Smooth muscle cell (in vitro differentiated cells): ENCODE results near the gene ZBED4. TPM values are rescaled to one million over a fixed set of nuclear protein-coding genes. Genes with fewer than 3 reads are reported as not detected.

Experiments
- DNase-seq: peaks from one replicate; lab custom pipeline; 2025; ENCODE audit not compliant: unreplicated experiment; lab: John Stamatoyannopoulos, UW
- H2AFZ ChIP-seq: fragments of 200-600 bp; sonication (generic); 2 replicates; pipeline ENCODE4 v1.6.0; 2016; ENCODE audit warnings: antibody characterized with exemption, low read depth, mild to moderate bottlenecking
- H3F3A ChIP-seq: fragments of 200-600 bp; sonication (generic); 2 replicates; pipeline ENCODE4 v1.6.0; 2017; ENCODE audit warnings: antibody characterized with exemption, low read depth
- H3K27ac ChIP-seq: fragments of 200-600 bp; sonication (generic); 2 replicates; pipeline ENCODE4 v1.5.1; 2016; ENCODE audit warnings: low read depth, mild to moderate bottlenecking
- H3K27me3 ChIP-seq: fragments of 200-600 bp; sonication (generic); 2 replicates; pipeline ENCODE4 v1.6.1; 2016; ENCODE audit warnings: low read depth, mild to moderate bottlenecking
- H3K36me3 ChIP-seq: fragments of 200-600 bp; sonication (generic); 2 replicates; pipeline ENCODE4 v1.5.1; 2016; ENCODE audit warnings: low read depth
- H3K4me1 ChIP-seq: fragments of 200-600 bp; sonication (generic); 2 replicates; pipeline ENCODE4 v1.5.1; 2016; ENCODE audit warnings: low read depth
- H3K4me2 ChIP-seq: fragments of 200-600 bp; sonication (generic); 2 replicates; pipeline ENCODE4 v1.6.0; 2016; ENCODE audit warnings: mild to moderate bottlenecking
- H3K4me3 ChIP-seq: fragments of 200-600 bp; sonication (generic); 2 replicates; pipeline ENCODE4 v1.5.1; 2016; ENCODE audit warnings: mild to moderate bottlenecking
- H3K79me2 ChIP-seq: fragments of 200-600 bp; sonication (generic); 2 replicates; pipeline ENCODE4 v1.6.0; 2016; ENCODE audit warnings: low read depth, mild to moderate bottlenecking
- H3K9ac ChIP-seq: fragments of 200-600 bp; sonication (generic); 2 replicates; pipeline ENCODE4 v1.6.0; 2016; ENCODE audit warnings: low read depth
- H3K9me3 ChIP-seq: fragments of 200-600 bp; sonication (generic); replicated peaks from 2 replicates; pipeline ENCODE4 v1.5.1; 2016; ENCODE audit warnings: low read depth
- H4K20me1 ChIP-seq: fragments of 200-600 bp; sonication (generic); 2 replicates; pipeline ENCODE4 v1.6.0; 2016; ENCODE audit warnings: low read depth
- CTCF ChIP-seq: fragments of 200-600 bp; sonication (generic); IDR thresholded peaks from 2 replicates; pipeline ENCODE4 v1.5.1; 2017; ENCODE audit warnings: borderline replicate concordance, mild to moderate bottlenecking, antibody characterized with exemption; ENCODE audit not compliant: insufficient read depth, poor library complexity, severe bottlenecking
- WGBS: methylation state at CpG from one replicate; pipeline ENCODE4 v1.1.7; 2016; ENCODE audit warnings: low lambda C conversion rate; 5-methylcytosine and 5-hydroxymethylcytosine counted together
- polyA plus RNA-seq: library from polyadenylated mRNA; unstranded; fragments of >200 nt; fragmentation: Nextera tagmentation; extraction: Ambion mirVana; gene quantifications from 2 replicates; pipeline ENCODE4 v1.2.1, GENCODE V29; 2016
- total RNA-seq: library from RNA; depleted of rRNA; stranded (reverse); fragments of >200 nt; gene quantifications from 2 replicates; pipeline ENCODE4 v1.2.3, GENCODE V29; 2014

Gene ZBED4
- total and polyA plus RNA-seq, 2 experiments from 2014 or later = 12.1 to 16.6 TPM

- peaks cover 86% of the 10 kb centered on the region for H4K20me1 ChIP-seq
These were observed 8.2 kb downstream of the ZBED4 start for GRCh38 chr22:49861642-49862495.

GRCh38 chr22:49862496-49862776, 8.8 kb downstream of the ZBED4 start:
- no peak for TF ChIP-seq CTCF
- WGBS = 90% methylated on average over 5 of the region's 5 CpGs
- no peak overlapping the region for H2AFZ ChIP-seq
- H3K27me3 ChIP-seq = no peaks in the 10 kb centered on the region
- H3K9ac ChIP-seq = no peak overlapping the region
- H3K27ac ChIP-seq = no peak overlapping the region
- no peak overlapping the region for H3K4me2 ChIP-seq
- H3K36me3 ChIP-seq = peaks cover 15% of the 10 kb centered on the region
- peaks cover 86% of the 10 kb centered on the region for H4K20me1 ChIP-seq
- H3K4me1 ChIP-seq = no peaks in the 10 kb centered on the region
- peaks cover 5% of the 10 kb centered on the region for H3F3A ChIP-seq
- peaks cover 10% of the 10 kb centered on the region for H3K9me3 ChIP-seq
- peaks cover 97% of the 10 kb centered on the region for H3K79me2 ChIP-seq
- no peak overlapping the region for H3K4me3 ChIP-seq
- no peak for DNase-seq

More at GRCh38 chr22:49861642-49862495, 8.2 kb downstream of the ZBED4 start:
- H3K4me1 ChIP-seq = no peaks in the 10 kb centered on the region
- peaks cover 10% of the 10 kb centered on the region for H3K9me3 ChIP-seq
- TF ChIP-seq CTCF = no peak
- no peaks in the 10 kb centered on the region for H3K27me3 ChIP-seq
- no peak overlapping the region for H3K4me3 ChIP-seq
- H3K27ac ChIP-seq = no peak overlapping the region
- no peak overlapping the region for H3K9ac ChIP-seq
- no peak for DNase-seq
- no peak overlapping the region for H3K4me2 ChIP-seq
- H3K79me2 ChIP-seq = peaks cover 97% of the 10 kb centered on the region
- H3F3A ChIP-seq = peaks cover 5% of the 10 kb centered on the region
- peaks cover 12% of the 10 kb centered on the region for H3K36me3 ChIP-seq
- 94% methylated on average over 29 of the region's 29 CpGs for WGBS
- H2AFZ ChIP-seq = no peak overlapping the region

DNA sequence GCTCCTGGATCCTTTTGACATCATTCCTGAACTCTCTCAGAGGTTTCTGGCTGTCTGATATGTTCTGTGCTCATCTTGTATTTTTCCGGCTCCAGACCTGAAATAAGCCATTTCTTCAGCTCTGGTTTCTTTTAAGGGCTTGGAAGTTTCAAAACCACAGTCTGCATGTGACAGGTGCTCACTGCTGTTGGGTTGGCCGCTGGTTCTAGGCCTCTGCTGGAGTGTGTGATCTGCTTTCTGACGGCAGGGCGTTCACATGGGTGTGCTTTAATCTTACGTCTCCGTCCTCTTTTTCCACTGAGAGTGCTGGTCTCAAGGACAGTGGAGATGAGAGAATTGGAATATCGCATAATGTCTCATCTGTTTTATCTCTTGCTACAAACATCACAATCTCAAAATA, 10.3 kb downstream of the ZBED4 start:
- H3K4me2 ChIP-seq = no peak overlapping the region
- H3K79me2 ChIP-seq = peaks cover 97% of the 10 kb centered on the region
- peaks cover 75% of the 10 kb centered on the region for H4K20me1 ChIP-seq
- H3K27ac ChIP-seq = no peak overlapping the region
- H3K9ac ChIP-seq = no peak overlapping the region
- no peaks in the 10 kb centered on the region for H3K27me3 ChIP-seq
- TF ChIP-seq CTCF = no peak
- peaks cover 15% of the 10 kb centered on the region for H3K36me3 ChIP-seq
- peaks cover 10% of the 10 kb centered on the region for H3K9me3 ChIP-seq
- H3K4me3 ChIP-seq = no peak overlapping the region
- peaks cover 5% of the 10 kb centered on the region for H3F3A ChIP-seq
- no peak overlapping the region for H2AFZ ChIP-seq
- 83% methylated on average over 7 of the region's 7 CpGs for WGBS
- no peaks in the 10 kb centered on the region for H3K4me1 ChIP-seq
- no peak for DNase-seq

GRCh38 chr22:49865156-49865555, 11.5 kb downstream of the ZBED4 start:
- Histone ChIP-seq H3K9me3 (peaks cover 18% of the 10 kb centered on the region), H3K4me1 (no peaks in the 10 kb centered on the region), H3K9ac (no peak overlapping the region), H4K20me1 (peaks cover 74% of the 10 kb centered on the region), H3K4me2 (no peak overlapping the region), H2AFZ (no peak overlapping the region), H3K79me2 (peaks cover 97% of the 10 kb centered on the region), H3K27ac (no peak overlapping the region), H3K4me3 (no peak overlapping the region), H3F3A (peaks cover 5% of the 10 kb centered on the region), H3K36me3 (peaks cover 15% of the 10 kb centered on the region), H3K27me3 (no peaks in the 10 kb centered on the region)
- no peak for TF ChIP-seq CTCF
- DNase-seq = no peak
- 93% methylated on average over 17 of the region's 17 CpGs for whole genome bisulfite sequencing
